DOHH2 (cell line): ENCODE data around the gene VDAC2.
"Not testable (repeated sequence)": the region's sequence is repeated elsewhere in the genome, so short reads cannot be mapped to it uniquely, and the experiment has no call there.

Experiments used
- CTCF ChIP-seq: fragments of 200-600 bp; sonication (generic); IDR thresholded peaks from one replicate; pipeline ENCODE4 v1.5.1; 2014; ENCODE audit warnings: antibody characterized with exemption, mild to moderate bottlenecking, low read depth, low read length; ENCODE audit not compliant: poor library complexity, severe bottlenecking
- EZH2phosphoT487 ChIP-seq: fragments of 200-600 bp; sonication (generic); IDR thresholded peaks from 2 replicates; pipeline ENCODE4 v1.6.1; 2017; ENCODE audit warnings: borderline replicate concordance, mild to moderate bottlenecking, antibody characterized with exemption, low read length, moderate library complexity, mixed read lengths

DNA sequence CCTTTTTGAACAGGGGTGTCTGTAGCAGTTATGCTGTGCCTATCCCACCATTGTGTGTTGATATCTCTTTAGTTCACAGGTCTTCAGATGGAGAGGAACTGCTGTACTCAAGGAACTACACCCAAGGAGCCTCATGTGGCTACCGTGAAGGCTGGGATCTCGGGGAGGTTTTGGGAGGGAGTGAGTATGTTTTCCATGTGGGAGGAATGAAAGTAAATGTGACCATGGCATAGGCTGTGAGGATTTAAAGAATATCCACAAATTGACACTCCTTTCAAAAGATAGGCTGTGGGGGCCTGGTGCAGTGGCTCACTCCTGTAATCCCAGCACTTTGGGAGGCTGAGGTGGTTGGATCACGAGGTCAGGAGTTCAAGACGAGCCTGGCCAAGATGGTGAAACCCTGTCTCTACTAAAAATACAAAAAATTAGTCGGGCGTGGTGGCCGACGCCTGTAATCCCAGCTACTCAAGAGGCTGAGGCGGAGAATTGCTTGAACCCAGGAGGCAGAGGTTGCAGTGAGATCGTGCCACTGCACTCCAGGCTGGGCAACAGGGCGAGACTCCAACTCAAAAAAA lies 7.5 kb upstream of the VDAC2 start:
- TF ChIP-seq CTCF, EZH2phosphoT487: not testable (repeated sequence)
